SK-N-SH (cell line): ENCODE results near the gene TMEM163. TPM values are rescaled to one million over a fixed set of nuclear protein-coding genes. Genes with fewer than 3 reads are reported as not detected.

ENCODE experiments used
- CTCF ChIA-PET: fragments of 300-600, 350-600 bp; formaldehyde crosslinking; extraction: SDS; loops from one replicate; lab custom pipeline; 2021; lab: Yijun Ruan, JAX
- POLR2A ChIA-PET: fragments of 350-600 bp; sonication (Branson Sonifier 250); formaldehyde crosslinking; extraction: SDS; loops from one replicate; lab custom pipeline; 2020; ENCODE audit warnings: antibody characterized with exemption, inconsistent platforms; lab: Yijun Ruan, JAX
- DNase-seq: peaks from one replicate; pipeline ENCODE4 v3.0.0; 2012
- H2AFZ ChIP-seq: fragments of 200-600 bp; sonication (generic); 2 replicates; pipeline ENCODE4 v1.8.1; 2016; ENCODE audit warnings: antibody characterized with exemption, mild to moderate bottlenecking, low read depth
- H3F3A ChIP-seq: fragments of 200-600 bp; sonication (generic); replicated peaks from 2 replicates; pipeline ENCODE3; 2016; ENCODE audit warnings: antibody characterized with exemption, mild to moderate bottlenecking; ENCODE audit not compliant: insufficient read depth
- H3K27ac ChIP-seq, 2 experiments: fragments of 200-500 bp in 1 of 2; fragments of 200-600 bp in 1 of 2; sonication (Bioruptor generic) in 1 of 2; sonication (generic), shearing (Covaris generic) in 1 of 2; 2 replicates each; pipeline versions ENCODE4 v1.5.1 to v1.6.1; 2014 to 2016; ENCODE audit warnings: low read depth in 2 of 2, inconsistent platforms in 1 of 2, low read length in 1 of 2, mild to moderate bottlenecking in 1 of 2, mixed read lengths in 1 of 2
- H3K27me3 ChIP-seq: fragments of 200-600 bp; sonication (generic), shearing (Covaris generic); 2 replicates; pipeline ENCODE4 v1.6.1; 2016; ENCODE audit warnings: mixed run types; ENCODE audit not compliant: insufficient read depth
- H3K36me3 ChIP-seq, 2 experiments: fragments of 200-500 bp in 1 of 2; fragments of 200-600 bp in 1 of 2; sonication (Bioruptor generic) in 1 of 2; sonication (generic) in 1 of 2; replicated peaks in 1 of 2; 2 replicates each; pipeline versions ENCODE3 to v1.5.1; 2014 to 2016; ENCODE audit warnings: low read length in 1 of 2, mild to moderate bottlenecking in 1 of 2; ENCODE audit not compliant: insufficient read depth in 2 of 2, control insufficient read depth in 1 of 2
- H3K4me1 ChIP-seq, 2 experiments: fragments of 200-500 bp in 1 of 2; fragments of 200-600 bp in 1 of 2; sonication (Bioruptor generic) in 1 of 2; sonication (generic), shearing (Covaris generic) in 1 of 2; 2 replicates each; pipeline versions ENCODE4 v1.5.1 to v1.6.1; 2014 to 2016; ENCODE audit warnings: low read depth in 1 of 2, low read length in 1 of 2, mixed run types in 1 of 2; ENCODE audit not compliant: insufficient read depth in 2 of 2, control insufficient read depth in 1 of 2
- H3K4me2 ChIP-seq: fragments of 200-600 bp; sonication (generic), shearing (Covaris generic); 2 replicates; pipeline ENCODE4 v1.6.1; 2017; ENCODE audit warnings: mixed run types
- H3K4me3 ChIP-seq, 2 experiments: fragments of 200-500 bp in 1 of 2; fragments of 200-600 bp in 1 of 2; sonication (Bioruptor generic) in 1 of 2; sonication (generic), shearing (Covaris generic) in 1 of 2; 2 replicates each; pipeline versions ENCODE4 v1.5.1 to v1.8.1; 2014 to 2016; ENCODE audit warnings: low read depth in 2 of 2, inconsistent platforms in 1 of 2, low read length in 1 of 2, mild to moderate bottlenecking in 1 of 2, mixed read lengths in 1 of 2, moderate library complexity in 1 of 2
- H3K79me2 ChIP-seq: fragments of 200-600 bp; sonication (generic); 2 replicates; pipeline ENCODE4 v1.8.1; 2017; ENCODE audit warnings: mild to moderate bottlenecking; ENCODE audit not compliant: insufficient read depth
- H3K9ac ChIP-seq: fragments of 200-600 bp; sonication (generic); 2 replicates; pipeline ENCODE4 v1.6.1; 2017; ENCODE audit warnings: mixed run types
- H3K9me2 ChIP-seq: fragments of 200-600 bp; sonication (generic); 2 replicates; pipeline ENCODE4 v1.6.1; 2017; ENCODE audit warnings: mixed run types
- H3K9me3 ChIP-seq: fragments of 200-600 bp; sonication (generic); 2 replicates; pipeline ENCODE4 v1.6.1; 2017; ENCODE audit warnings: mixed run types, mild to moderate bottlenecking, moderate library complexity
- H4K20me1 ChIP-seq: fragments of 200-600 bp; sonication (generic); 2 replicates; pipeline ENCODE4 v1.6.1; 2017; ENCODE audit warnings: mild to moderate bottlenecking, mixed run types; ENCODE audit not compliant: insufficient read depth
- CHD2 ChIP-seq: fragments of 150-350 bp; IDR thresholded peaks from 2 replicates; pipeline ENCODE4 v1.6.1; 2018; ENCODE audit warnings: low read length; ENCODE audit not compliant: partially characterized antibody
- ELF1 ChIP-seq: IDR thresholded peaks from 2 replicates; pipeline ENCODE4 v1.4.0; 2012
- FOSL2 ChIP-seq: IDR thresholded peaks from 2 replicates; pipeline ENCODE4 v1.4.0; 2012; ENCODE audit warnings: low read depth, mild to moderate bottlenecking, moderate library complexity, borderline replicate concordance
- FOXM1 ChIP-seq: IDR thresholded peaks from 2 replicates; pipeline ENCODE4 v1.4.0; 2012; ENCODE audit warnings: low read depth, mild to moderate bottlenecking
- GABPA ChIP-seq: IDR thresholded peaks from 2 replicates; pipeline ENCODE4 v1.4.0; 2012; ENCODE audit warnings: low read depth, mild to moderate bottlenecking
- GATA2 ChIP-seq: sonication (generic); formaldehyde crosslinking; IDR thresholded peaks from 2 replicates; pipeline ENCODE4 v1.5.0; 2020; ENCODE audit warnings: mild to moderate bottlenecking, missing genetic modification reagents
- JUND ChIP-seq: IDR thresholded peaks from 2 replicates; pipeline ENCODE4 v1.4.0; 2012
- NRF1 ChIP-seq: IDR thresholded peaks from 2 replicates; pipeline ENCODE4 v1.6.1; 2012; ENCODE audit warnings: low read depth, mild to moderate bottlenecking, low read length
- POLR2AphosphoS5 ChIP-seq: IDR thresholded peaks from 2 replicates; pipeline ENCODE4 v1.6.1; 2012; ENCODE audit warnings: low read depth, low read length
- RCOR1 ChIP-seq: fragments of 150-350 bp; IDR thresholded peaks from 2 replicates; pipeline ENCODE4 v1.6.1; 2017; ENCODE audit warnings: antibody characterized with exemption, low read length
- RFX5 ChIP-seq: IDR thresholded peaks from 2 replicates; pipeline ENCODE4 v1.6.1; 2012; ENCODE audit warnings: mild to moderate bottlenecking, improper control_type of control experiment, low read length
- SIN3A ChIP-seq: IDR thresholded peaks from 2 replicates; pipeline ENCODE4 v1.6.1; 2012; ENCODE audit warnings: low read depth, mild to moderate bottlenecking, low read length, moderate library complexity, borderline replicate concordance
- SMC3 ChIP-seq: IDR thresholded peaks from 2 replicates; pipeline ENCODE4 v1.6.1; 2012; ENCODE audit warnings: low read depth, low read length, improper control_type of control experiment
- TEAD4 ChIP-seq: IDR thresholded peaks from 2 replicates; pipeline ENCODE4 v1.4.0; 2012; ENCODE audit warnings: mild to moderate bottlenecking, borderline replicate concordance; ENCODE audit not compliant: insufficient read depth
- USF2 ChIP-seq: fragments of 150-350 bp; IDR thresholded peaks from 2 replicates; pipeline ENCODE4 v1.6.1; 2017; ENCODE audit warnings: antibody characterized with exemption, low read length, low read depth, borderline replicate concordance
- YY1 ChIP-seq: IDR thresholded peaks from 2 replicates; pipeline ENCODE4 v1.4.0; 2012; ENCODE audit warnings: low read depth, mild to moderate bottlenecking
- WGBS: methylation state at CpG from one replicate; pipeline ENCODE4 v1.1.6; 2017; ENCODE audit warnings: low lambda C conversion rate; 5-methylcytosine and 5-hydroxymethylcytosine counted together
- polyA plus RNA-seq, 3 experiments: library from polyadenylated mRNA; depleted of rRNA; stranded (reverse); fragments of >200 nt; gene quantifications; 2 replicates each; pipeline ENCODE4 v1.2.3, GENCODE V29; 2012
- TF ChIP-seq, protein P1 (sequence below): fragments of 200-600 bp; sonication (generic); IDR thresholded peaks from 2 replicates; pipeline ENCODE4 v1.6.1; 2017; ENCODE audit warnings: antibody characterized with exemption, mild to moderate bottlenecking, moderate library complexity
- TF ChIP-seq, protein P2 (sequence below): IDR thresholded peaks from 2 replicates; pipeline ENCODE4; 2012
- TF ChIP-seq, protein P3 (sequence below): fragments of 150-350 bp; IDR thresholded peaks from 2 replicates; pipeline ENCODE4 v1.6.1; 2016; ENCODE audit warnings: mild to moderate bottlenecking, low read depth, low read length

Gene TMEM163
- polyA plus RNA-seq, 1 of the 3 experiments (the other 2 are of a cell fraction), result not detected

GRCh38 chr2:134626781-134627180 lies 92.0 kb downstream of the TMEM163 start:
- no peak overlapping the region for H3K4me2 ChIP-seq
- H3K79me2 ChIP-seq, result no peaks in the 10 kb centered on the region
- WGBS, result 17% methylated on average over 4 of the region's 4 CpGs
- TF ChIP-seq NRF1, result no peak
- no peak for TF ChIP-seq SMC3
- no peak for TF ChIP-seq POLR2AphosphoS5
- no peak for TF ChIP-seq TEAD4
- TF ChIP-seq ELF1, result no peak
- TF ChIP-seq USF2, result no peak
- TF ChIP-seq, protein P1, sequence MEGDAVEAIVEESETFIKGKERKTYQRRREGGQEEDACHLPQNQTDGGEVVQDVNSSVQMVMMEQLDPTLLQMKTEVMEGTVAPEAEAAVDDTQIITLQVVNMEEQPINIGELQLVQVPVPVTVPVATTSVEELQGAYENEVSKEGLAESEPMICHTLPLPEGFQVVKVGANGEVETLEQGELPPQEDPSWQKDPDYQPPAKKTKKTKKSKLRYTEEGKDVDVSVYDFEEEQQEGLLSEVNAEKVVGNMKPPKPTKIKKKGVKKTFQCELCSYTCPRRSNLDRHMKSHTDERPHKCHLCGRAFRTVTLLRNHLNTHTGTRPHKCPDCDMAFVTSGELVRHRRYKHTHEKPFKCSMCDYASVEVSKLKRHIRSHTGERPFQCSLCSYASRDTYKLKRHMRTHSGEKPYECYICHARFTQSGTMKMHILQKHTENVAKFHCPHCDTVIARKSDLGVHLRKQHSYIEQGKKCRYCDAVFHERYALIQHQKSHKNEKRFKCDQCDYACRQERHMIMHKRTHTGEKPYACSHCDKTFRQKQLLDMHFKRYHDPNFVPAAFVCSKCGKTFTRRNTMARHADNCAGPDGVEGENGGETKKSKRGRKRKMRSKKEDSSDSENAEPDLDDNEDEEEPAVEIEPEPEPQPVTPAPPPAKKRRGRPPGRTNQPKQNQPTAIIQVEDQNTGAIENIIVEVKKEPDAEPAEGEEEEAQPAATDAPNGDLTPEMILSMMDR, result no peak
- TF ChIP-seq, protein P2, sequence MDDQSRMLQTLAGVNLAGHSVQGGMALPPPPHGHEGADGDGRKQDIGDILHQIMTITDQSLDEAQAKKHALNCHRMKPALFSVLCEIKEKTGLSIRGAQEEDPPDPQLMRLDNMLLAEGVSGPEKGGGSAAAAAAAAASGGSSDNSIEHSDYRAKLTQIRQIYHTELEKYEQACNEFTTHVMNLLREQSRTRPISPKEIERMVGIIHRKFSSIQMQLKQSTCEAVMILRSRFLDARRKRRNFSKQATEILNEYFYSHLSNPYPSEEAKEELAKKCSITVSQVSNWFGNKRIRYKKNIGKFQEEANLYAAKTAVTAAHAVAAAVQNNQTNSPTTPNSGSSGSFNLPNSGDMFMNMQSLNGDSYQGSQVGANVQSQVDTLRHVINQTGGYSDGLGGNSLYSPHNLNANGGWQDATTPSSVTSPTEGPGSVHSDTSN, result no peak
- TF ChIP-seq, protein P3, sequence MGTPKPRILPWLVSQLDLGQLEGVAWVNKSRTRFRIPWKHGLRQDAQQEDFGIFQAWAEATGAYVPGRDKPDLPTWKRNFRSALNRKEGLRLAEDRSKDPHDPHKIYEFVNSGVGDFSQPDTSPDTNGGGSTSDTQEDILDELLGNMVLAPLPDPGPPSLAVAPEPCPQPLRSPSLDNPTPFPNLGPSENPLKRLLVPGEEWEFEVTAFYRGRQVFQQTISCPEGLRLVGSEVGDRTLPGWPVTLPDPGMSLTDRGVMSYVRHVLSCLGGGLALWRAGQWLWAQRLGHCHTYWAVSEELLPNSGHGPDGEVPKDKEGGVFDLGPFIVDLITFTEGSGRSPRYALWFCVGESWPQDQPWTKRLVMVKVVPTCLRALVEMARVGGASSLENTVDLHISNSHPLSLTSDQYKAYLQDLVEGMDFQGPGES, result no peak
- no peak for TF ChIP-seq GATA2 (CRISPR knock-in tag)
- TF ChIP-seq SIN3A, result no peak
- no peak for TF ChIP-seq CHD2
- TF ChIP-seq YY1, result no peak
- no peak for TF ChIP-seq FOSL2
- TF ChIP-seq RCOR1, result no peak
- TF ChIP-seq FOXM1, result no peak
- TF ChIP-seq JUND, result no peak
- no peak for TF ChIP-seq GABPA
- TF ChIP-seq RFX5, result no peak
- no peaks in the 10 kb centered on the region for H4K20me1 ChIP-seq
- ChIA-PET POLR2A (no interaction called here), CTCF (no interaction called here)
- H3F3A ChIP-seq, result no peaks in the 10 kb centered on the region
- no peaks in the 10 kb centered on the region for H3K4me1 ChIP-seq
- no peaks in the 10 kb centered on the region for H3K27me3 ChIP-seq
- no peaks in the 10 kb centered on the region for H3K36me3 ChIP-seq
- H3K9me2 ChIP-seq, result no peaks in the 10 kb centered on the region
- H3K27ac ChIP-seq, result no peak overlapping the region
- DNase-seq, result no peak
- H3K9ac ChIP-seq, result no peak overlapping the region
- no peaks in the 10 kb centered on the region for H3K9me3 ChIP-seq
- H3K4me3 ChIP-seq, result no peak overlapping the region
- no peak overlapping the region for H2AFZ ChIP-seq
